Sigmoid colon (tissue), 7 donors: ENCODE results near the gene BORCS8. TPM values are rescaled to one million over a fixed set of nuclear protein-coding genes. Genes with fewer than 3 reads are reported as not detected.

Source experiments
- DNase-seq: peaks from one replicate; pipeline ENCODE4 v3.0.0-alpha.2; 2019
- H3K27ac ChIP-seq, 4 donors: fragments of 200-600 bp; sonication (generic); one replicate each; pipeline ENCODE4 v1.5.1; 2016 to 2019; ENCODE audit warnings: mild to moderate bottlenecking in 1 of 4
- H3K27me3 ChIP-seq, 3 donors: fragments of 200-600 bp; sonication (generic); one replicate each; pipeline ENCODE4 v1.5.1; 2019; ENCODE audit warnings: mild to moderate bottlenecking in 1 of 3
- H3K36me3 ChIP-seq, 4 donors: fragments of 200-600 bp; sonication (generic); one replicate each; pipeline ENCODE4 v1.5.1; 2016 to 2019
- H3K4me1 ChIP-seq, 4 donors: fragments of 200-600 bp; sonication (generic); one replicate each; pipeline ENCODE4 v1.5.1; 2017 to 2019
- H3K4me3 ChIP-seq, 4 donors: fragments of 200-600 bp; sonication (generic); one replicate each; pipeline ENCODE4 v1.5.1; 2017 to 2019; ENCODE audit warnings: mild to moderate bottlenecking in 2 of 4, moderate library complexity in 1 of 4
- H3K9me3 ChIP-seq, 4 donors: fragments of 200-600 bp in 3 of 4; sonication (generic) in 3 of 4; one replicate each; pipeline versions ENCODE4 v1.5.1 to v1.6.1; 2013 to 2019
- CTCF ChIP-seq, 4 experiments: fragments of 450-650 bp in 3 of 4; fragments of 200-600 bp in 1 of 4; IDR thresholded peaks; one replicate each; pipeline ENCODE4 v1.5.1; 2016 to 2019; ENCODE audit warnings: antibody characterized with exemption in 4 of 4, mild to moderate bottlenecking in 3 of 4, moderate library complexity in 2 of 4
- EP300 ChIP-seq, 4 donors: sonication (generic); formaldehyde crosslinking; IDR thresholded peaks; one replicate each; pipeline ENCODE4 v1.6.1; 2017; ENCODE audit warnings: antibody characterized with exemption in 4 of 4
- POLR2A ChIP-seq, 2 donors: fragments of 450-650 bp; IDR thresholded peaks; one replicate each; pipeline ENCODE4 v1.6.1; 2016; ENCODE audit warnings: antibody characterized with exemption in 2 of 2, mild to moderate bottlenecking in 2 of 2, moderate library complexity in 2 of 2
- POLR2AphosphoS5 ChIP-seq, 4 donors: sonication (generic); formaldehyde crosslinking; IDR thresholded peaks; one replicate each; pipeline ENCODE4 v1.6.1; 2017; ENCODE audit warnings: antibody characterized with exemption in 4 of 4
- WGBS, 2 donors: extraction: QIAGEN DNeasy Blood & Tissue Kit; methylation state at CpG; one replicate each; pipeline ENCODE4 v1.1.7; 2013; 5-methylcytosine and 5-hydroxymethylcytosine counted together
- intact Hi-C: fragments of 100-400 bp; cut with DNase I; formaldehyde crosslinking; loops from one replicate; pipeline ENCODE4 v1.15.1; 2023
- polyA plus RNA-seq, 3 donors: library from polyadenylated mRNA; stranded (reverse); fragments of 200-250 nt; gene quantifications; one replicate each; pipeline ENCODE4 v1.2.3, GENCODE V29; 2013
- total RNA-seq, 4 donors: library from RNA; depleted of rRNA; stranded (reverse); fragments of >200 nt; gene quantifications; one replicate each; pipeline ENCODE4 v1.1.0, GENCODE V29; 2016
- donor health status: healthy with polysubstance abuse.
- donor health status: Bipolar disorder and iron deficiency.
- donor health status: healthy.

BORCS8 gene
- total and polyA plus RNA-seq, 7 donors = 9.3 to 39.3 (median 16.9) TPM

GRCh38 chr19:19185853-19186740 lies 5.9 kb downstream of the BORCS8 start:
- Histone ChIP-seq H3K9me3 (no peaks in the 10 kb centered on the region), H3K27ac (no peak overlapping the region), H3K36me3 (peaks cover 6 to 48% (median 9%) of the 10 kb centered on the region in 4 donors), H3K4me3 (no peak overlapping the region), H3K27me3 (no peaks in the 10 kb centered on the region), H3K4me1 (peaks cover 0 to 28% (median 23%) of the 10 kb centered on the region in 4 donors)
- TF ChIP-seq CTCF (IDR thresholded peaks at IDR 0.05) (peak in 1 of 4 experiments; percentile 29), POLR2A (IDR thresholded peaks at IDR 0.05) (no peak), POLR2AphosphoS5 (IDR thresholded peaks at IDR 0.05) (no peak), EP300 (IDR thresholded peaks at IDR 0.05) (no peak)
- no peak for DNase-seq
- 65 to 77% methylated on average over 9 of the region's 9 CpGs for WGBS, 2 donors
- intact Hi-C loops = loop anchor here (5.0 kb wide), 1 partner anchor 549 kb away; the partner anchor contains the start of gene KLHL26

GRCh38 chr19:19181488-19181998 lies 10.4 kb downstream of the BORCS8 start:
- H3K36me3 ChIP-seq = peaks cover 6 to 78% (median 15%) of the 10 kb centered on the region in 4 donors
- WGBS, 2 donors = 94 to 95% methylated on average over 9 of the region's 9 CpGs
- H3K27me3 ChIP-seq = no peaks in the 10 kb centered on the region
- TF ChIP-seq POLR2AphosphoS5 (IDR thresholded peaks at IDR 0.05) (no peak), EP300 (IDR thresholded peaks at IDR 0.05) (no peak), POLR2A (IDR thresholded peaks at IDR 0.05) (no peak), CTCF (IDR thresholded peaks at IDR 0.05) (no peak)
- DNase-seq = no peak
- H3K4me1 ChIP-seq = no peaks in the 10 kb centered on the region
- intact Hi-C loops = no loop called here
- no peak overlapping the region for H3K4me3 ChIP-seq
- H3K27ac ChIP-seq = no peak overlapping the region
- H3K9me3 ChIP-seq = no peaks in the 10 kb centered on the region

- H3K36me3 ChIP-seq = peaks cover 6 to 70% (median 15%) of the 10 kb centered on the region in 4 donors
- intact Hi-C loops = loop anchor here (5.0 kb wide), 1 partner anchor 37 kb away; no protein-coding TSS in a partner anchor
Observed at GRCh38 chr19:19179548-19180441, 12.2 kb downstream of the BORCS8 start.

More at GRCh38 chr19:19179548-19180441, 12.2 kb downstream of the BORCS8 start:
- Histone ChIP-seq H3K4me3 (no peak overlapping the region), H3K4me1 (no peaks in the 10 kb centered on the region), H3K27ac (no peak overlapping the region), H3K27me3 (no peaks in the 10 kb centered on the region), H3K9me3 (no peaks in the 10 kb centered on the region)
- no peak for DNase-seq
- TF ChIP-seq EP300 (IDR thresholded peaks at IDR 0.05) (no peak), POLR2A (IDR thresholded peaks at IDR 0.05) (no peak), POLR2AphosphoS5 (IDR thresholded peaks at IDR 0.05) (no peak), CTCF (IDR thresholded peaks at IDR 0.05) (no peak)
- 90% methylated on average over 17 of the region's 17 CpGs for WGBS, 2 donors
